ENCODE measurements around the gene TEX22. TPM values are rescaled to one million over a fixed set of nuclear protein-coding genes. Genes with fewer than 3 reads are reported as not detected.

The TEX22 gene
- total RNA-seq, 1 donor from 2014 or later: 5.7 TPM

DNA sequence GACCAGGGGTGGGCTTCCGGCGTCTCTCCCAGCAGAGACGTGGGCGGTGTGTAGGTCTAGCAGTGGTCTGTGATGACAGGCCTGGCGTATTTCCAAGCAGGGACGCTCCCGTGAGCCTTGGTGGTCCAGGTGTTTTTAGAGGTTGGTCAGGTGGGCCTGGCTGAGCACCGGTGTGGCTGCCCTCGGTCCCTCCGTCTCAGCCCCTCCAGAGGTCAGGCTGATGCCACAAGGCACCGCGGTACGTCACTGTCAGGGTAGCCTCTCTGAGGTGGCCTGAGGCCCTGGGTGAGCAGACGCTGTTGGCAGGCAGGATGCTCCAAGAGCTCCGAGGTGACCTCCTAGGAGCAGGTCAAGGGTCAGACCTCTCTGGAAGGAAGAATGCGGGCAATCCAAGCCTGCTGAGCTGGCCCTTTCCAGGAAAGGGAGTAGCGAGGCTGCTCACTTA is 34.8 kb downstream of the TEX22 start:
- TF ChIP-seq, protein P1, sequence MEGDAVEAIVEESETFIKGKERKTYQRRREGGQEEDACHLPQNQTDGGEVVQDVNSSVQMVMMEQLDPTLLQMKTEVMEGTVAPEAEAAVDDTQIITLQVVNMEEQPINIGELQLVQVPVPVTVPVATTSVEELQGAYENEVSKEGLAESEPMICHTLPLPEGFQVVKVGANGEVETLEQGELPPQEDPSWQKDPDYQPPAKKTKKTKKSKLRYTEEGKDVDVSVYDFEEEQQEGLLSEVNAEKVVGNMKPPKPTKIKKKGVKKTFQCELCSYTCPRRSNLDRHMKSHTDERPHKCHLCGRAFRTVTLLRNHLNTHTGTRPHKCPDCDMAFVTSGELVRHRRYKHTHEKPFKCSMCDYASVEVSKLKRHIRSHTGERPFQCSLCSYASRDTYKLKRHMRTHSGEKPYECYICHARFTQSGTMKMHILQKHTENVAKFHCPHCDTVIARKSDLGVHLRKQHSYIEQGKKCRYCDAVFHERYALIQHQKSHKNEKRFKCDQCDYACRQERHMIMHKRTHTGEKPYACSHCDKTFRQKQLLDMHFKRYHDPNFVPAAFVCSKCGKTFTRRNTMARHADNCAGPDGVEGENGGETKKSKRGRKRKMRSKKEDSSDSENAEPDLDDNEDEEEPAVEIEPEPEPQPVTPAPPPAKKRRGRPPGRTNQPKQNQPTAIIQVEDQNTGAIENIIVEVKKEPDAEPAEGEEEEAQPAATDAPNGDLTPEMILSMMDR (IDR thresholded peaks at IDR 0.05): no peak
- H3K4me3 Mint-ChIP-seq: no peak overlapping the region
- no peak for ATAC-seq (ENCODE audit: low read depth)
- POLR2A ChIA-PET: no interaction called here
- CTCF ChIA-PET: no interaction called here
- H3K27me3 Mint-ChIP-seq: no peaks in the 10 kb centered on the region
- H3K9me3 Mint-ChIP-seq: no peaks in the 10 kb centered on the region
- no peak for DNase-seq
- no peak overlapping the region for H3K27ac Mint-ChIP-seq
- H3K4me1 Mint-ChIP-seq: peaks cover 24% of the 10 kb centered on the region
- intact Hi-C loops (cut with micrococcal nuclease): no loop called here
- peaks cover 16% of the 10 kb centered on the region for H3K36me3 Mint-ChIP-seq (ENCODE audit: low read depth)

- no peak for ATAC-seq (ENCODE audit: low read depth)
- no peaks in the 10 kb centered on the region for H3K27me3 Mint-ChIP-seq
- CTCF ChIA-PET: no interaction called here
- H3K4me3 Mint-ChIP-seq: no peak overlapping the region
- H3K4me1 Mint-ChIP-seq: peaks cover 18% of the 10 kb centered on the region
- H3K36me3 Mint-ChIP-seq (ENCODE audit: low read depth): peaks cover 6% of the 10 kb centered on the region
- POLR2A ChIA-PET: no interaction called here
- TF ChIP-seq, protein P1 (IDR thresholded peaks at IDR 0.05): no peak
- H3K27ac Mint-ChIP-seq: no peak overlapping the region
- no peaks in the 10 kb centered on the region for H3K9me3 Mint-ChIP-seq
- intact Hi-C loops (cut with micrococcal nuclease): no loop called here
- DNase-seq: no peak
Observed at GRCh38 chr14:105436402-105436801, 38.1 kb downstream of the TEX22 start.

GRCh38 chr14:105436891-105437722 is 38.8 kb downstream of the TEX22 start:
- Mint-ChIP-seq H3K36me3 (ENCODE audit: low read depth) (peaks cover 8% of the 10 kb centered on the region), H3K27me3 (no peaks in the 10 kb centered on the region), H3K9me3 (no peaks in the 10 kb centered on the region), H3K4me1 (peaks cover 18% of the 10 kb centered on the region), H3K27ac (no peak overlapping the region), H3K4me3 (no peak overlapping the region)
- ATAC-seq (ENCODE audit: low read depth) (no peak), DNase-seq (no peak)
- intact Hi-C loops (cut with micrococcal nuclease): no loop called here
- POLR2A ChIA-PET: no interaction called here
- TF ChIP-seq, protein P1 (IDR thresholded peaks at IDR 0.05): no peak
- CTCF ChIA-PET: no interaction called here

DNA sequence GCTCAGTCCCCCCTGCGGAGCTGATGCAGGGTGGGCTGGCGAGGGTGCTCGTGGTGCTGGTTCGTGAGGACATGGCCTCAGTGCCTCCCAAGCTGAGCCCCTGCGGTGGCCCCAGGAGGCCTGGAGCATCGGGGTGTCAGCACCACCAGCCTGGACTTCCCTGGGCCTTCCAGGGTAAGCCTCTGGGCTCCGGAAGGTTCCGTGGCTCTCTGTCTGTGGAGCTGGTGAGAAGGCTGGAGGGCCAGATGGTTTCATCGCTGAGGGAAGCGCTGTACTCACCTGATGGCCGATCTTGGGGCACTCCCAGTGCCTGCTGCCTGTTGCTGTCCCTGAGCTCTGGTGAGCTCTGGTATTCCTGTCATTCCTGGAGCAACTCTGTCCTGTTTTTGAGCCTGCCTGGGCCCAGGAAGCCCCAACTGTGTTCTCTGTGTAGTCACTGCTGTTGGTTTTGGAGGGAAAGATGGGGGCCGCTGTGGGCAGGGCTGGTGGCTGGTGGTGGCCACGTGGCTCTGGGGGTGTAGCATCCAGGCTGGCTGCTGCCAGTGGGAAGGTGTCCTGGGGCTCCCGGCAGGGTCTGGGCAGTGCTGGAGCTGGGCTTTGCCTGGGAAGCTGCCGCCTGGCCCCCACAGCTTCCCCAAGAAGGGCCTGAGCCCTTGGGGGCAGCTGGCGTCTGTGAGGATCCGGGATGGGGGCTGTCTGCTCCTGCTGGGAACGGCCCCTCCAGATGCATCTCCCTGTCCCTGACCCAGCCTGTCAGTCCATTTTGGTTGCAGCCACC is 39.6 kb downstream of the TEX22 start:
- Mint-ChIP-seq H3K27ac (no peak overlapping the region), H3K4me3 (no peak overlapping the region), H3K27me3 (no peaks in the 10 kb centered on the region), H3K9me3 (no peaks in the 10 kb centered on the region), H3K4me1 (peaks cover 18% of the 10 kb centered on the region), H3K36me3 (ENCODE audit: low read depth) (peaks cover 15% of the 10 kb centered on the region)
- TF ChIP-seq, protein P1 (IDR thresholded peaks at IDR 0.05): no peak
- DNase-seq (no peak), ATAC-seq (ENCODE audit: low read depth) (no peak)
- CTCF ChIA-PET: no interaction called here
- intact Hi-C loops (cut with micrococcal nuclease): no loop called here
- POLR2A ChIA-PET: no interaction called here

GRCh38 chr14:105439179-105439578 is 40.8 kb downstream of the TEX22 start:
- CTCF ChIA-PET: no interaction called here

More at GRCh38 chr14:105439179-105439578, 40.8 kb downstream of the TEX22 start:
- Mint-ChIP-seq H3K36me3 (ENCODE audit: low read depth) (peaks cover 20% of the 10 kb centered on the region), H3K9me3 (no peaks in the 10 kb centered on the region), H3K4me3 (no peak overlapping the region), H3K27ac (no peak overlapping the region), H3K4me1 (peaks cover 18% of the 10 kb centered on the region), H3K27me3 (no peaks in the 10 kb centered on the region)
- POLR2A ChIA-PET: no interaction called here
- no peak for ATAC-seq (ENCODE audit: low read depth)
- TF ChIP-seq, protein P1 (IDR thresholded peaks at IDR 0.05): no peak
- DNase-seq: no peak
- intact Hi-C loops (cut with micrococcal nuclease): no loop called here
